NCI-H146 (cell line): Measurements from ENCODE around the gene MOGAT2.
A peak's percentile ranks its signal among the peaks of the same experiment; 100 is the strongest.
"Not testable (repeated sequence)": the region's sequence is repeated elsewhere in the genome, so short reads cannot be mapped to it uniquely, and the experiment has no call there.

Experiments used
- DNase-seq: peaks from one replicate; lab custom pipeline; 2025; lab: John Stamatoyannopoulos, UW

The MOGAT2 gene

DNA sequence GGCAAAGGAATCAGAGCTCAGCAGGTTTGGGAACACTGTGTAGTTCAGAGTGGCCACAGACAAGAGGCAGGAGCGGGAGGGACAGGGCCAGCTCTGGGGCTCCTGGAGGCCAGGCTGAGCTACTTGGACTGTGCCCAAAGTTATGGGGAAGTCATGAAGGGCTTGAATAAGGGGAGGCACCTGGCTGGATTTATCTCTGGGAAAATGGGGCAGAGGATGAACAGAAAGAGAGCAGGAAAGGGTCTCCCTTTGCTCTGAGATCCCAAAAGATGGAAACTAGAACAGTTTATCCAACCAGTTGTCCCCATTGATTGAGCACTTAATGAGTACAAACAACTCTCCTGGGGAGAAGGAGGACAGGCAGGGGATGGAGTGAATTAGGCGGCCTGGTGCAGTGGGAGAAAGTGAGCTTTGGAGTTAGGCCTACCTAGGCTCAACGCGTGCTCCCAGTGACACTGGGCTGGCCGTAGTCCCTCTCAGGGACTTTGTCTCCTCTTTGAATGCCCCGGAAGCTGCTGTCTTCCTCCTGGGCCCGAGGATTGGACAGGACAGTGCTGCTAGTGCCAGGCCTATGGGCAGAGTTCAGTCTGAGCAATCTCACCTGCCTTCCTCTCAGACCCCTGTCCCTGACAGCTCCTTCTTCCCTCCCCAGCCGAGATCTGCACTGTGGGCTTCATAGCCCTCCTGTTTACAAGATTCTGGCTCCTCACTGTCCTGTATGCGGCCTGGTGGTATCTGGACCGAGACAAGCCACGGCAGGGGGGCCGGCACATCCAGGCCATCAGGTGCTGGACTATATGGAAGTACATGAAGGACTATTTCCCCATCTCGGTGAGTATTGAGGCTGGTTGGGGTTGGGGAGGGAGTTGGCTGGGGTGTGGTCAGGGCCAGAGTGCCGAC is 2.0 kb downstream of the MOGAT2 start:
- DNase-seq = no peak

DNA sequence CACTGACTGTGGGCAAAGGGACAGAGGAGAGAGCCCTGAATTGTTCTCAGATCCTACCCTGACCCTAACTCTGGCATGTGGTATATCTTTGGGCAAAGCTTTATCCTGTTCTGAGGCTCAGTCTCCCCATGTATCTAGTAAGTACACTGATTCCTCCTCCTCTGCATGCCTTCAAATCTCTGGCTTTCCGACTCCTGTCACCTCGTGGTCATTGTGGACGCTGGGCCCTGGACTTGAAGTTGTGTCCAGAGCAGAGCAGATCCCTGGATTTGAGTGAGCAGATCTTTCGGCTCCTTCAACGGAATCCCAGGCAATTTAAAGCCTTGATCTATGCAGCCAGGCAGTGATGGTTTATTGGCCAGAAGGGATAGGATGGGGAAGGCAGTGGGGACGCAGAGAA is 3.0 kb downstream of the MOGAT2 start:
- no peak for DNase-seq

DNA sequence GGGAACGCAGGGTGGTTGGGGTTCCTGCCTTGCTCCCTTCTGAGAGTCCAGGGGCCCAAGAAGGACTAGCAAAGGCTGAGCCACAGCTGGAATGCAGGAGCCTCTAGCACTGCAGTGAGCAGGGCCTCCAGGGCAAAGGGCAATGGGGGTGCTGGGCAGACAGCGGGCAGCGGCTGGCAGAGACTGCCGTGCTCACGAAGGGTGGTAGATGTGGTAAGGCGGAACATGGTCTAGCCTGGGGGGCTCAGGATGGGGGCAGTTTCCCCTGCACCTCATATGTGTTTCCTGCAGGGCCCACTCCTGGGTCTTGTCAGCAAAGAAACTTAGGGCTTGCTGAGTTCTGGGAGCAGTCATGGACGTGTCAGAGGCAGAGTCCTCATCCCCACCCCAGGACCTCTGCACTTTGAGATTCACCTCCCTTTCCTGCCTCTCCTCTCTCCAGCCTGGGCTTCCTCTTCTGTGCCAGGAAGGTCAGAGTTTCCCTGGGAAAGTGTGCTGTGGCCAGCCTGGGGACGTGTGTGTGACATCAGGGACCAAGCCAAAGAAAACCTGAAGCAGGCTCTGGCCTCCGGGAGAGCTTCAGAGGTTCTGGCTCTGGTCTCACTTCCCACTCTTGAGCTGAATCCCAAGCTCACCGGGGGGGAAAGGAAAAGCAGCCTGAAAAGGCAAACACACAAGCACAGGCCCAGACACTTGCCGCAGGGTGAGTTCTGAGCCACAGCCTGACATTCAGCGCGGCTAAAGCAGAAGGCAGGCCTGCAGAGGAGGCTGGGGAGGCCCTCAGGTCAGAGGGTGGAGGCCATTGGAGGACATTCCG is 4.4 kb downstream of the MOGAT2 start:
- DNase-seq = no peak

DNA sequence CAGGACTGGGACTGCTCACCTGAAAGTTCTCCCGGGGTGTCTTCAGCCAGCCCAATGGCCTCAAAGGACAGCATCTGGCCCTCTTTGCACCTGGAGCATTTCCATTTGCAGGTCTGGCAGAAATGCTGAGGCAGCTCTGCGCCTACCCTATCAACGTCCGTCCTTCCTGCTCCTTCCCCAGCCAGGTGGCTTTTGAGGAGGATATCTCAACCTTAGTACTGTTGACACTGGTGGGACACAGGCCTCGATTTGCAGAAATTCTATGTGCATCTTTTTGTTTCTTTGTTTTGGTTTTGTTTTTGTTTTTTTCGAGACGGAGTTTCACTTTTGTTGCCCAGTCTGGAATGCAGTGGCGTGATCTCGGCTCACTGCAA is 5.0 kb downstream of the MOGAT2 start:
- no peak for DNase-seq

DNA sequence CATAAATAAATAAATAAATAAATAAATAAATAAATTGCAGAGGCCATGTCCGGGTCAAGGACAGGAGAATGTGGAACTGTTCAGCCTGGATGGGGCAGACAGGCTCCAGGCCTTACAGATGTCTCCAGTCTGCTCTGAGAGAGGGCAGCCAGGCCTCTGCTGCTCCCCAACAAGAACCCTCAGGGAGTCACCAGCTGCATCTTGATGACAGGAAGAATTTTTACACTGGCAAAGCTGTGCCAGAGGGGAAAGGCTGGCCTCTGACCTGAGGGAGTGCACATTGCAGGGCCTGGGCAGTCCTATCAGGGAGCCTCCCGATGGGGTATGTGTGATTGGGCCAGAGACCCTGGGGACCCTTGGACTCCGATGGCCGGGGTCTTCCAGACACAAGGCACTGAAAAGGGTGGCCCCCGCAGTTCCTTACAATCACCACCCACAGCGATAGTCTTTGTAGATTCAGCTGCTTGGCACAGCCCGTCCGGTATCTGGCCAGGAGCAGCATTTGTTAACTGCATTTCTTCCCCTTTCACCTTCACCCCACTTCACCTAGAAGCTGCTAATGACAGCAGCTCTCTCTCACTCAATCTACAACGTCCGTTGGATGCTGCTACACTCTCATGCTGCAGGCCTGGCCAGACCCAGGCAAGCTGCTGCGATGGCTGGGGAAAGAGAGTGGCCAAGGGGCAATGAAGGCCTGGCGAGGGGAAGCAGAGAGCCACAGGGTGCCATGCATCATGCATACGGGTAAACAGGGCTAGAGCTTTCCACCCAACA is 8.1 kb downstream of the MOGAT2 start:
- no peak for DNase-seq

DNA sequence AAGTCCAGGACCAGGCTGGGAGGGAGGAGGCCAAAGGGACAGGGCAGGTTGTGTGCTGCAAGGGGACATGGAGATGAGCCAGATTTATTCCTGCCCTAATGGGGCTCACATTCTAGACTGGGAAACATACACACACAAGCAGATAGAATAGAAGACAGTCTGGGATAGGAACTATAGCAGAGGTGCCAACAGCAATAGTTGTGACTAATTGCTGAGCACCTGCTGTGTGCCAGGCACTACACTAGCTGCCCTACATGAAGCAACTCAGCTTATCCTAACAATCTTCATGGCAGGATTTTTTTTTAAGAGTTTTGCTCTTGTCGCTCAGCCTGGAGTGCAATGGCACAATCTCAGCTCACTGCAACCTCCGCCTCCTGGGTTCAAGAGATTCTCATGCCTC is 11.4 kb downstream of the MOGAT2 start:
- DNase-seq = no peak

DNA sequence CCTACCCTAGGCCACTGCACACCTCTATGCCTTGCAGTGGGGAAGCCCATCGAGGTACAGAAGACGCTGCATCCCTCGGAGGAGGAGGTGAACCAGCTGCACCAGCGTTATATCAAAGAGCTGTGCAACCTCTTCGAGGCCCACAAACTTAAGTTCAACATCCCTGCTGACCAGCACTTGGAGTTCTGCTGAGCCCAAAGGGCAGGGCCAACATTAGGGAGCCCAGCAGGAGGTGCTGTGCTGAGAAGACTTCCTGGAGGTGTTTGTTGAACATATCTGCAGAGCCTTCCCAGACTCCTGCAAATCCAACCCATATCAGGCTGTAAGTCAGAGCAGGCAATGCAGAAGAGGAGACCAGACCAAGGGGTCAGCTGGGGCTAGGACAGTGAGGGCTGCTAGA is 13.5 kb downstream of the MOGAT2 start:
- DNase-seq = no peak

DNA sequence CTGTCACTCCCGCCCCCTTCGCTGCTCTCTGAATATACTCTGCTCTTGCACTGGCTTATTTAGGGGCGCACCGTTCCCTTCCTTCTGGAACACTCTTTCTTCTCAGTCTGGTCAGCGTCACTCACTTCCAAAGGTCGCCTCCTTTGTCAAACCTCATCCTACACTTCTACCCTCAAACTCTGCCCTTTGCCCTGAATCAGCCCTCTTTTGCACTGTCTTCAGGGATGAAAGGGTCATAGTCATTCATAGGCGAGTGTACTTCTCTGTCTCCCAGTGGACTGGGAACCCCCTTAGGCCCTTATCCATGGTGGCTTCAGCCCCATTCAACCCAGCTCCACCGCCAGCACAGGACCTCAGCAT is 15.4 kb downstream of the MOGAT2 start:
- no peak for DNase-seq

DNA sequence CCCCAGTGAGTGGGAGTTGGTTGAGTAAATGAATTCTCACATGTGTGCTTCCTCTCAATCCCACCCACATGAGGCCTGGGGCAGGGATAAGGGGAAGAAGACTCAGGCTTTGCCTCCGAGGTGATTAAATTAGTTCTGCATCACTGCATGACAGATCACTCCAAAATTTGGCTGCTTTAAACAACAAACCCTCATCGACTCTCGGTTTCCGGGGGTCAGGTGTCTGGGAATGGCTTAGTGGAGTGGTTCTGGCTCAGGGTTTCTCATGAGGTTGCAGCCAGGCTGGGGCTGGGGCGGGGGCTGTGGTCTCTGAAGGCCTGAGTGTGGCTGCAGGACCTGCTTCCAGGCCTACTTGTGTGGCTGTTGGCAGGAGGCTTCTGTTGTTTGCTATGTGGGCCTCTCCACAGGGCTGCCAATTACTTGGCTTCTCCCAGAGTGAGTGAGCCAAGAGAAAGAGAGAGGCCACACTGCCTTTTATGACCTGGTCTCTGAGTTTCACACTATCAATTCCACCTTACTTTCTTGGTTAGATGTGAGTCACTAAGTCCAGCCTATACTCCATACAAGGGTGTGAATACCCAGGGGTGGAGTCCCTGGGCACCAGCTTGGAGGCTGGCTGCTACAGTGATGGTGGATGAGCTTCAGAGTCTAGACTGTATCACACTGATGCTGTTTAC is 15.9 kb downstream of the MOGAT2 start:
- DNase-seq = peak; percentile 44

DNA sequence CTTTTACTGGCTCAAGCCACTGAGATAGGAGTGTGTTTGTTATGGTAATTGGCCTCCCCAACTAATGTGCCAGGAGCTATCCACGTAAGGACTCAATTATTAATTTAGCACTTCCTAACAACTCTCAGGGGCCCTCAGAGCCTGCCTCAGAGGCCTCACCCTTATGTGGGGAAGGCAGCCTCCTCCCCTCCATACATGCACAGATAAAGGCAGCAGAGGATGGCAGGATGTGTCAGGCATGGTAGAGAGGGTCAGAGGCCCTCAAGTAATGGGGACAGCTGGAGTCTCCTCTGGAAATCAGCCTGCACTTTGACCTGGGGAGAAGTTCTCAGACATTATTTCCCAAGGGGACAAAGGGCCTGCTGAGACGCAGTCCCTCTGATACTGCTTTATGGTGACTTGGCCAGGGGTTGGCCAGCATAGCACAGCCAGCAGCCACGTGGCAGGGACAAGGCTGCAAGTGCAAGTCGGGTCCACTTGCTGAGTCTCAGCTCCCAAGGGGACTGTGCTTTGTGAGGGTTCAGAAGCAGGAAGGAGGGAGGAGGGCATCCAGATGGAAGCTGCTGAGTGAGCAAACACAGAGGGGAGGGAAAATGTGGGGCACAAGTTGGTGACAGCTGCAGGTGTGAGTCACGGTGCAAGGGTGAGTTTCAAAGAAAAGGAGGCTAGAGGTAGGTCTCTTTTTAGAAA is 17.0 kb downstream of the MOGAT2 start:
- DNase-seq = peak; percentile 16

DNA sequence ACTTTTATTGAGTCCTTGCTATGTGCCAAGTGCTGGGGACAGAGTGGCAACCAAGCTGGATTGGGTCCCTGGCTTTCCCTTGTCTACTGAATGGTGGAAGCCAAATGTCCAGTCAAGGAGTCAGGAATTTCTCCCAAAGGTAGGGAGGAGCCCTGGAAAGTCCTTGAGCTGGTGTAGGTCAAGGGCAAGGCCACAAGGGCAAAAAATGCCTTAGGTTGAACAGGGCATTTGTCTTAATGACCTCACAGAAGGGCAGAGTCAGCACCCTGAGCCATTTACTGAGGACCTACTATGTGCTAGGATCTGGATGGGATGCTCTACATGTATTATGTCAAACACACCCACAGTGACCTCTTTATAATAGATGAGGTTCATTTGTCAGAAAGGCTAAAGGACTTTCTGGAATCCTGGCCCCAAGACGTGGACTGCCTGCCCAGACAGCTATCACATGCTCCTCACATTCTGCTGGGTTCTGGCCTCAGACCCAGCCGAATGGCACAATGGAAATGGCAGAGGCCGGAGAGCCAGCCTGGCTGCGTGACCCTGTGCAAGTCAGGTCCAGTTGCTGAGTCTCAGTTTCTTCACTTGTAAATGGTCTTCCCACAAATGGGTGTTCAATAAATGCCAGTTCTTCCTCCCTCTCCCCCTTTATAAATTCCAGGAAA is 17.7 kb downstream of the MOGAT2 start:
- no peak for DNase-seq

DNA sequence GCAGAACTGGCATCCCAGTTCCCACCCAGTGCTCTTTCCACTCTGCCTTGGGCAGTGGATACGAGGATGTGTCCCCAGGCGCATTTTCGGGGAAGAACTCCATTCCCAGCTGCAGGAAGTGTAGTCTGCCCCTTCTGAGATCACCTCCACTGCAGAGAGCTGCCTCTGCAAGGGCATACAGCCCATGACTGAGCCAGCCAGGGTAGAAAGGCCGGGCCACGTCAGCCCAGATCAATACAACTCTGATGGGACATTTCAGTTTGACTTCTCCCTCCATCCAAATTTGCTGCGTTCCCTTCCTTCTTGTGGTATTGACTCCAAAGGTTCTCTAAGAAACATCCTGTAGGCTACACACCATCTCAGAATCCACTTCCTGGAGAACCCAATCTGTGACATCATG is 19.7 kb downstream of the MOGAT2 start:
- DNase-seq = no peak

DNA sequence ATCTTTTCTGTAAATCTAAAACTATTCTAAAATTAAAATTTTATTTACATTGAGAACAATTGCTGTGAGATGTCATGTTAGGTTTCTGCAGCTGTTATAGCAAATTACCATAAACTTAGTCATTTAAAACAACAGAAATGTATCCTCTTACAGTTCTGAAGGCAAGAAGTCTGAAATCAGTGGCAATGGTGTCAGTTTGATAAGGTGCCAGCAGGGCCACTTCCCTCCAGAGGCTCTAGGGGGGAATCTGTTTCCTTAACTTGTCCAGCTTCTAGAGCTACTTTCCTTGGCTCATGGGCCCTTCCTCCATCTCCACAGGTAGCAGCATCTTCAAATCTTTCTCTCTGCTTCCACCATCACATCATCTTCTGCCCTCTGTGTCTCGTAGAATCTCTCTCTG is 23.0 kb downstream of the MOGAT2 start:
- no peak for DNase-seq

DNA sequence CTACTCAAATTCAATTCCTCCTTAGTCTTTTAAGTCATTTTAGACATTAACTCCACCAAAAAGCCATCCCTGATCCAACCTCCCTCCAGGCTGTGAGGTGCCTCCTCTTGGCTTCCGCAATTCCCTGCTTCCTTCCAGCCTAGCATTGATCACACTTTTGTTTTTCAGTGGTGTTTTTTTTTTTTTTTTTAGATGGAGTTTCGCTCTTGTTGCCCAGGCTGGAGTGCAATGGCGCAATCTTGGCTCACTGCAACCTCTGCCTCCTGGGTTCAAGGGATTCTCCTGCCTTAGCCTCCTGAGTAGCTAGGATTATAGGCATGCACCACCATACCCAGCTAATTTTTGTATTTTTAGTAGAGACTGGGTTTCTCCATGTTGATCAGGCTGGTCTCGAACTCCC is 25.5 kb downstream of the MOGAT2 start:
- not testable (repeated sequence) for DNase-seq

DNA sequence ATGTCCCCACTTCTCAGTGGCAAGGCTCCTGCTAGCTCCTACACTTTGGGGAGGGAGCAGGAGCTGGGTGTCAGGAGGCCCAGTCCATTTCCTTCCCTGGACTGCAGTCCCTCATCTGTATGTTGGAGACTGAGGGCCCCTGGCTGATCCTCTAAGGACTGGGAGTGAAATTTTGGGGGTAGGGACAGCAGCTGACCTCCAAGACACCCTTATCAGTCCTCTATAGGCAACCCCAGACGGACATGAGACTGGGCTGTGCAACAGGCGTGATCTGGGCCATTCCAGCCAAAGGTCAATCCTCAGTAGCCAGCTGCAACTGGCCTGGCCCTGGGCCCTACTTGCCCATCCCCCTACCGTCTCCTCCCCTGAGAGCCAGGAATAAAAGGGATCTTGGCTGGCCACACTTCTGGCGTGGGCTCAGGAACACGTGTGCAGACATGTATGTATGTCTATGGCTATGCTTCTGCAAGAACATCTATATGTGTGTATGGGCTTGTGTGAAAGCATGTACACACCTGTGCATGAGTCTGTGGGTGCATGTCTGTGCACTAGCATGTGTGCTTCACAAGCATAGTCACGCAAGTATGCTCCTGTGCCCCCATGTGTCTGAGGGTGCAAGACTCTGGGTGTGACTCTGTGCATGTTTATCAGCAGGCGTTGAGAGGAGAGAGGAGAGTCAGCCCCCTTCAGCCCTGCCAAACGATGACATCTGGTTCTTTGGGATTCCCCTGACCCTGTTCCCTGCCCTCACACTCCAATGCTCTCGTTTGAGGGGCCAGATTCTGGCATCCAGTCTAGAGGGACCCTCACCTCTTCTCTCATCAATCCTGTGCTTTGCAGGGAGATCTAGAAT is 26.3 kb downstream of the MOGAT2 start:
- DNase-seq = no peak

DNA sequence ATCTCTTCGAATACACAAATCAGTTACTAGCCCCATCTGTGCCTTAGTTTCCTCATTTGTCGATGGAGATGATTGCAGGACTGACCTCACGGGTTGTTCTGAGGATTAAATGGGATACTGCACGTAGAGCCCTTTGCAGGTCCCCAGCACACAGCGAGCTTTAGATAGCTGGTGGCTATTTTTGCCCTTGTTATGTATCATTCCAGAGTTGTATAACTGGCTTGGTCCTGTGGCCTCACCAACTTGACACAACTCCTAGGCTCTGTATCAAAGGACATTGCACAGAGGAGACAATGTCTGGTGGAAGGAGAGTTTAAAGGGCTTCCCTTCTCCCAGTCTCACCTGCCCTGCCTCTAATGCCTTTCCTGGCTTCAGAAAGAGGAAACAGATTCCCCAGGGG is 28.2 kb downstream of the MOGAT2 start:
- DNase-seq = no peak

DNA sequence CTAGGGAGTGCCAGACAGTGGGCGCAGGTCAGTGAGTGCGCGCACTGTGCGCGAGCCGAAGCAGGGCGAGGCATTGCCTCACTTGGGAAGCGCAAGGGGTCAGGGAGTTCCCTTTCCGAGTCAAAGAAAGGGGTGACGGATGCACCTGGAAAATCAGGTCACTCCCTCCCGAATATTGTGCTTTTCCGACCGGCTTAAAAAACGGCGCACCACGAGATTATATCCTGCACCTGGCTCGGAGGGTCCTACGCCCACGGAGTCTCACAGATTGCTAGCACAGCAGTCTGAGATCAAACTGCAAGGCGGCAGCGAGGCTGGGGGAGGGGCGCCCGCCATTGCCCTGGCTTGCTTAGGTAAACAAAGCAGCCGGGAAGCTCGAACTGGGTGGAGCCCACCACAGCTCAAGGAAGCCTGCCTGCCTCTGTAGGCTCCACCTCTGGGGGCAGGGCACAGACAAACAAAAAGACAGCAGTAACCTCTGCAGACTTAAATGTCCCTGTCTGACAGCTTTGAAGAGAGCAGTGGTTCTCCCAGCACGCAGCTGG is 31.2 kb downstream of the MOGAT2 start:
- DNase-seq = not testable (repeated sequence)

DNA sequence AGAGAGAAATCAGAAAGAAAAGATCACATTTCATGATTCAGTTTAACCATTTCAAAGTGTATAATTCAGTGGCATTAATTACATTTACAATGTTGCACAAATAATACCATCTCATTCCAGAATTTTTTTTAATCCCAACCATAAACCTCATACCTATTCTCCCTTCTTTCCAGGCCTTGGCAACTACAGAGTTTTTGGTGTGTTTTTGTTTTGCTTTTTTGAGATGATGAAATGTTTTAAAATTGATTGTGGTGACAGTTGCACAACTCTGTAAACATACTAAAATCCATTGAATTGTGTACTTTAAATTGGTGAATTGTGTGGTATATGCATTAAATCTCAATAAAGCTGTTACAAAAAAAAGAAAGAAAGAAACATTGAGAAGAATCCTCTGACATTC is 37.3 kb downstream of the MOGAT2 start:
- DNase-seq = not testable (repeated sequence)

DNA sequence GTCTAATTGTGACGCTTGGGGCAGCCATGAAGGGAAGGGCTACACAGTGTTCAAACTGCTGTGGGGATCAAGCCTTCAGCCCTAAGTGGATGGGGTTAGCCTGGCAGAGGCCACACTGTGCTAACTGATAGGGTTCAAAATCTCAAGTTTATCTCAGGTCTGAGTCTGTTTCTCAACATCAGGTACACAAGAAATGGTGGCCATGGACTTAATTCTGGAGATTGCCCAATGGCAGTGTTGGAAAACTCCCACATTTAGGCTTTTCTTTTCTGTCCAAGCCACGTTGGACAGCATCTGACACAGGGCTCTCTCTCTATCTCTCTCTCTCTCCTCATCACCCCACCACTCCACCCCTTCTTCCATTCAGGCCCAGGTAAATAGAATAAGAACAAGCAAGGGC is 40.0 kb downstream of the MOGAT2 start:
- DNase-seq = no peak

DNA sequence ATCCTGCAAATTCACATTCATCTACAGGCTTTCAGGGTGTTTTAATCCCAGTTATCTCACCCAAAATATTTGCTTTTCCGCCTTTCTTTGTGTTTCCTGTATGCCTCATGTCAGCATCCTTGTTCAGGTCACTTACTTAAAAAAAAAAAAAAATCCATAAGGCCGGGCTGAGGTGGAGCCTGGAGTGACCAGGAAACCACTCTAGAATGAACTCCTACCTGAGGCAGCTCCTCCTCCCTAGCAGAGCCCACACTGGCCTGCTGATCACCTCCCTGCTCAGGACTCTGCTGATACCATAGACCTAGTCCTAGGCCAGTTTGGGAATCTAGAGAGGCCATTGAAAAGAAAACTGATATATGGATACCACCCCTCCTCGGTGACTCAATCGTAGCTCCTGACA is 42.2 kb downstream of the MOGAT2 start:
- peak; percentile 54 for DNase-seq
